ENCODE data around the gene ACP6. TPM values are rescaled to one million over a fixed set of nuclear protein-coding genes. Genes with fewer than 3 reads are reported as not detected.

The ACP6 gene
- total and polyA plus RNA-seq, 2 of the 13 experiments (the other 11 are each of a cell fraction or from before 2014, with no cell fraction given) = 18.1 to 33.7 TPM

GRCh38 chr1:147611021-147611426 is 59.3 kb downstream of the ACP6 start (continued):
- TF ChIP-seq ARID5B (CRISPR knock-in tag; IDR thresholded peaks at IDR 0.05) (no peak), ATF3 (CRISPR knock-in tag; IDR thresholded peaks at IDR 0.05) (no peak), KDM4B (CRISPR knock-in tag; IDR thresholded peaks at IDR 0.05) (no peak), ZBTB25 (CRISPR knock-in tag; IDR thresholded peaks at IDR 0.05) (no peak), PRDM10 (CRISPR knock-in tag; IDR thresholded peaks at IDR 0.05; ENCODE audit: low read depth) (peak; percentile 44; the same call in 1 of the 2 replicates), ZNF256 (CRISPR knock-in tag; conservative IDR thresholded peaks at IDR 0.05) (no peak), ESRRA (CRISPR knock-in tag; IDR thresholded peaks at IDR 0.05; ENCODE audit: low read depth) (no peak), ZNF687 (CRISPR knock-in tag; IDR thresholded peaks at IDR 0.05) (peak; percentile 21; the same call in 1 of the 2 replicates), ZBED4 (CRISPR knock-in tag; IDR thresholded peaks at IDR 0.05; ENCODE audit: borderline replicate concordance) (no peak), NR3C1 (CRISPR knock-in tag; IDR thresholded peaks at IDR 0.05) (no peak), REXO4 (CRISPR knock-in tag; IDR thresholded peaks at IDR 0.05; ENCODE audit: borderline replicate concordance) (no peak)
